ENCODE measurements around the gene TK2.

GRCh38 chr16:66548068-66548467, 1.9 kb downstream of the TK2 start:
- TF ChIP-seq, protein P1, sequence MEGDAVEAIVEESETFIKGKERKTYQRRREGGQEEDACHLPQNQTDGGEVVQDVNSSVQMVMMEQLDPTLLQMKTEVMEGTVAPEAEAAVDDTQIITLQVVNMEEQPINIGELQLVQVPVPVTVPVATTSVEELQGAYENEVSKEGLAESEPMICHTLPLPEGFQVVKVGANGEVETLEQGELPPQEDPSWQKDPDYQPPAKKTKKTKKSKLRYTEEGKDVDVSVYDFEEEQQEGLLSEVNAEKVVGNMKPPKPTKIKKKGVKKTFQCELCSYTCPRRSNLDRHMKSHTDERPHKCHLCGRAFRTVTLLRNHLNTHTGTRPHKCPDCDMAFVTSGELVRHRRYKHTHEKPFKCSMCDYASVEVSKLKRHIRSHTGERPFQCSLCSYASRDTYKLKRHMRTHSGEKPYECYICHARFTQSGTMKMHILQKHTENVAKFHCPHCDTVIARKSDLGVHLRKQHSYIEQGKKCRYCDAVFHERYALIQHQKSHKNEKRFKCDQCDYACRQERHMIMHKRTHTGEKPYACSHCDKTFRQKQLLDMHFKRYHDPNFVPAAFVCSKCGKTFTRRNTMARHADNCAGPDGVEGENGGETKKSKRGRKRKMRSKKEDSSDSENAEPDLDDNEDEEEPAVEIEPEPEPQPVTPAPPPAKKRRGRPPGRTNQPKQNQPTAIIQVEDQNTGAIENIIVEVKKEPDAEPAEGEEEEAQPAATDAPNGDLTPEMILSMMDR (IDR thresholded peaks at IDR 0.05): no peak
- TF ChIP-seq POLR2AphosphoS5 (IDR thresholded peaks at IDR 0.05): no peak

Measured in breast epithelium (tissue), 3 donors.